GM19099 (cell line): ENCODE data around the gene STRIP1.

Source experiments
- POLR2A ChIP-seq: IDR thresholded peaks from 3 replicates; pipeline ENCODE4 v1.6.1; 2011; ENCODE audit warnings: low read depth; ENCODE audit not compliant: insufficient read length; ENCODE audit errors: extremely low read depth

STRIP1 gene

DNA sequence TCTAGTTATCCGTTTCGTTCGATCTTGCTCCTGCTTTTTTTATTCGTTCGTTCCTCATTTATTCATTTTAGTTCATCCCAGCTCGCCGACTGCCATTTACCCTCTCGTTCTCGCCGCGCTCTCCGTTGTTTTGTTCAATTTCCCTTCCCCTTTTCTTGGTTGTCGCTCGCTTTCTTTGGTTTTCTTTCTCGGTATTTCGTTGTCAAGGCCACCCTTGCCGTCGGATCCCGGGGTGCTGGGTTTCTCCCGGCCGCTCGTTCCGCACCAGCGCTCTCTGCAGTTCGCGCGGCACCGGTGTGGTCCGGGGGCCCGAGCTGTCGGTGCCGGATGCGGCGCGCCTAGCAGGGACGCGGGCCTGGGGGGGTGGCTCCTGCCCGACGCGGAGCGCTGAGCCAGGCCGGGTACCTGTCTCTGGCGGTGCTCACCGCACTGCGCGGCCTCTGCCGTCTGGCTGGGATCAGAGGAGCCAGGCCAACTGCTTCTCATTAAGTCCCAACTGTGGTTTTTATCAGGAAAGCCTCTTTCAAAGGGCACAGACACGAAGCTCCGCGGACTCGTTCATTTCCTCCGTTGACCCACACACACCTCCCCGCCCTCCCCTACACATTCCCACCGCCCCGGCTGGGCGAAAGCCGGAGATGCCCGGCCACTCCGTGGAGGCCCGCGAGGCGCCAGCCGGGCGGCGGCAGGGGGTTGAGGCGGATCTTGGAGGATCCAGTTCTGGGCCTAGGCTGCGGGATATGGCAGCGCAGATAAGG, 34.4 kb downstream of the STRIP1 start:
- no peak for TF ChIP-seq POLR2A

- no peak for TF ChIP-seq POLR2A
Measured at GRCh38 chr1:110069404-110070281, 35.2 kb downstream of the STRIP1 start.

GRCh38 chr1:110070282-110070669, 35.9 kb downstream of the STRIP1 start:
- no peak for TF ChIP-seq POLR2A

DNA sequence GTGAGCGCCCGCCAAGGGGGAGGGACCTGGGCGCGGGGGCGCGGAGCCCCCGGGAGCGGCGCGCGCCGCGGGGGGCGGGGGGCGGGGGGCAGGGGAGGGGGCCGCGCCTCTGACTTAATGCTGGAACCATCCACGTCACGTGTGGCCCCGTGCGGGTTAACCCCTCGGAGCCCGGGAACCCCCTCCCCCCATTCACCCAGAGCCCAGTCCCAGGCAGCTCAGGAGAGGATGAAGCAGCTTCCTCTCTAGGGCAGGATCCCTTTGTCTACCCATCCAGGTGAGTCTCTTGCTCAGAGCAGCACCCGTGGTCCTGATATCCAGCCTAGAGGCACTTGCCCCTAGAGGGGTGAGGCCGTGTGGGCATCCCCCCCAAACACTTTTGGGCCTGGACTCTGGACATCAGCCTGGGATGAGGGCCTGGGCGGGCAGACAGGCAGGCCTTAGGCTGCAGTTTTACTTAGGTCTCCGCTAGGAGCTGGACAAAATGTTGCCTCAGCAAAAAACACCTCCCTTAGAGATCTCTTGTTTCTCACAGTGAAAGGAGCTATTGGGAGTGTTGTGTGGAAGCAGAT, 36.3 kb downstream of the STRIP1 start, which contains the start of gene ALX3:
Gene ALX3 (minus strand): TSS at position 2 of the 572 bp plus-strand sequence. CDS start 60 bp downstream, outside the sequence.
- no peak for TF ChIP-seq POLR2A

DNA sequence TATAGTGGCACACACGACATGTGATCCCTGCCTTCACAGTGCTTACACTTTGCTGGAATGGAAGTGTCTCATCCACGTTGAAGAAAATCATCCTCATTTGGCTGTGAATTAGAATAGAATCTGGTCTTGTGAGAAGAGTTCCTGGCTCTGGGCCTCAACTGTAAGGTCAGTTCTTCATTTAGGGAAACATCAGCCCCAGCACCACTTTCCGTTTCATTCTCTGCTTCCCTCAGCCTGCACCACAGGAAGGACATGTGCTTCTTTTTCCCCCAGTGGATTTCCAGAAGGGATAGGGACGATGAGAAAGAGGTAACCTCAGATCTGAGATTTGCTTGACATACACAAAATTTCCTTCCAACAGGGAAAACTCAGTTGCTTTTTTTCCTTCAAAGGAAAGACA, 39.7 kb downstream of the STRIP1 start:
- TF ChIP-seq POLR2A: no peak

DNA sequence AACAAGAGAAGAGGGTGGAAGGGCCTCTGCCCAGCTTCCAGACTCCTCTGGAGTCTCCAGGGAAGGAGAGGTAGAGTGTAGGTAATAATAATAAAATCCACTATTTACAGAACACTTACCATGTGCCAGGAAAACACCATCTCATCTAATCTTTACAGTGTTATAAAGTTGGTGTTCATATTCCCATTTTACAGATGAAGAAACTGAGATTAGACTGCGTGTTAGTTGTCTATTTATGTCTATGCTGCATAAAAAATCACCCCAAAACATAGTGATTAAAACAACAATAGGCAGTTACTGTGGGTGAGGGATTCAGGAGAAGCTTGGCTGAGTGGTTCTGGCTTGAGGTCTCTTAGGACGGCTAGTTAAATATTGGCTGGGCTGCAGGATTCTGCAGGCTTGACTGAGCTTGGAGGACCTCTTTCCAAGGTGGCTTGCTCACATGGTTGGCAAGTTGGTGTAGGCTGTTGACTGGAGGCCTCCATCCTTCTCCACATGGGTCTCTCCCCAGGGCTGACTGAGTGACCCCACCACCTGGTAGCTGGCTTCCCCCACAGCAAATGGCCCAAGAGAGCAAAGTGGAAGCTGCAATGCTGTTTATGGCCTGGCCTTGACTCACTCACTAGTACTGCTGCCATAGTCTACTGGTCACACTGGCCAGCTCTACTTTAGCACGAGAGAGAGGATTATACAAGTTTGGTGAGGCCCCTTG, 42.5 kb downstream of the STRIP1 start:
- no peak for TF ChIP-seq POLR2A

DNA sequence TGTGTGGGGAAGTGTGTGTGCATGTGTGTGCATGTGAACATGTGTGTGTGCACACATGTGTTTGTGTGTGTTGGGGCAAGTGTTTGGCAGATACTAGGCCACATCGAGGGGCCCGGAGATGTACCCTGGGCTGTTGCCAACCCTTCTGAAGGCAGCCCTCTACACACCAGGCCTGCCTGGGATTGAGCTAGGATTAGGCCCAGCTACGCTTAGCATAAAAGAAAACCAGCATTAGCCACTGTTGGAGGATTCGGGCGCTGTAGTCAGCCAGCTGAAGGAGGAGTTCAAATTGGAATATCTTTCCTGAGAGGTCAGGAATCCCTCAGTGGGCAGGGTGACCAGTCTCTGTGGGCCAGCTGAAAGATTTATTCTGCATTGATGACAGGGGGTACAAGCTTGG, 46.6 kb downstream of the STRIP1 start:
- no peak for TF ChIP-seq POLR2A

- no peak for TF ChIP-seq POLR2A
Measured at GRCh38 chr1:110082477-110082876, 48.1 kb downstream of the STRIP1 start.

DNA sequence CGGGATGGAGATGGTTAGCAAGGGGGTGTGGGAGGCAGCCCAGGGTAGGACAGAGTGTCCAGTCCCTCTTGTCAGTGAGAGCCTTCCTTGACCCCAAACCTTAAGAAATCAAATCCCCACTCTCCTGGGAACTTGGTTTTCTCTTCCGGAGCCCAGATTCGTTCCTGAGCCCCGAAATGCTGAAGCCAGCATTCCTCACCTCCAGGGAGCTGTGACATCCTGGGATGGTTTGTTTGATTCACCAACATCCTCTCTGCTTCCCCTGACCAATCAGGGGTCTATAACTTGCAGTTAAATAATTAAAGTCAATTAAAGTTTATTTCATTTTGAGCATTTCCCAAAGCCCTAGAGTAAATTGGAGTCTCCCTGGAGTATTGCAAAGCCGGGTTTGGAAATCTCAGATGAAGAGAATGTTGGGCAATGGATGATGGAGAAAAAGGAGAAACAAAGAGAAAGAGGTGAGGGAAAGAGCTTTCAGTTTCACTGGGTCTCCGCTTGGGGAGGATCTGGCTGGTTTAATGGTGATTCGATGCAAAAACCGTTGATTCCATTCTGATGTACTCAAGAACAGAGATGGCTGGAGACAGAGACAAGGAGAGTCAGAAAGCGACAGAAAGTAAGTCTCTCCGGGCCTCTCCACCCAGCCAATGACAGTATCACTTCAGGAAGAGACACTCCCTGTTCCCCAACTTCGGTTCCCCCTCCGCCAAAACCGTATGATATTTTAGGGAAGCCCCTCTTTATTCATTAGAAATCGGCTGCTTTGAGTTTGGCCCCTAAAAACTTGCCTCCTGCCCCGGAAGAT, 48.8 kb downstream of the STRIP1 start:
- no peak for TF ChIP-seq POLR2A

GRCh38 chr1:110083866-110084226, 49.4 kb downstream of the STRIP1 start:
- TF ChIP-seq POLR2A: no peak

GRCh38 chr1:110084227-110085078, 50.0 kb downstream of the STRIP1 start:
- no peak for TF ChIP-seq POLR2A

DNA sequence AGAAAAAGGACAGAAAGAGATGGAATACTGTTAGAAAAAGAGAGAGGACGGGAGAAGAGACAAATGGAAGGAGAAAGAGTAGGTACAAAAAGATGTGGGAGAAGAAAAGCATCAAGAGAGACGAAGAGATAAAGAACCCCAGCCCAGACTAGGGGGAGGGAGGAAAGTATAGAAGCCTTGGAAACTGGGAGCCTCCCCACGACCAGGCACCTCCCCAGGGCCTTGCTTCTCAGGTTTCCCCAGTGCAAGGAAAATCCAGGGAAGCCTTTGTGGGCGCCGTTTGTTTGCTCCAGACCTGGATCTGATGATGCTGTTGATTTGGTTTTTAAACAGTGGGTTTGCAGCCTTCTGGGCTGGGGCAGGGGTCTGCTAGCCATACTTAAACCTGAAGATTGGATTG, 51.2 kb downstream of the STRIP1 start:
- TF ChIP-seq POLR2A: no peak

DNA sequence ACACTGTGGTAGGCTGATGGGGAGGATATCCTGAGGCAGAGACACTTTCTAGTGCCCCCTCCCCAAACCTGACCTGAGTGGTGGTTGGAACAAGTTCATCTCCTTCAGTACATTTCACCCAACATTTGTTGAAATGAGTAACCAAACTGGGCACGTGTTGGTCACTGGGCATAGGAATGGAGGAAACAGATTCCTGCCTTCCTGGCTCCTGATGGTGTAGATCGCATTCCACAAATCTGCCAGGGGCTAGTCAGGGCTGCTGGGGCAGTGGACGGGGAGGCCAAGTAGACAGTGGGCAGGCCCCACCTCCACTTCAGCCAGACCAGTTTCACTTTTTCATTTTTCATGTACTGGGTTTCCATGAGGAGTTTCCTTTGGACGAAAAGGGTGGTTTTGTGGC, 52.5 kb downstream of the STRIP1 start:
- no peak for TF ChIP-seq POLR2A
